OCI-LY1 (cell line): ENCODE measurements around the gene ZNF235.

ENCODE experiments used
- H2AFZ ChIP-seq: fragments of 200-600 bp; sonication (generic), shearing (Covaris generic); 2 replicates; pipeline ENCODE4 v1.6.0; 2014; ENCODE audit warnings: antibody characterized with exemption, mild to moderate bottlenecking, low read length
- H3F3A ChIP-seq: fragments of 200-600 bp; sonication (generic), shearing (Covaris generic); 2 replicates; pipeline ENCODE4 v1.6.0; 2014; ENCODE audit warnings: mild to moderate bottlenecking, antibody characterized with exemption, low read length, moderate library complexity; ENCODE audit not compliant: insufficient read depth
- H3K27ac ChIP-seq: fragments of 200-600 bp; sonication (generic); 2 replicates; pipeline ENCODE4 v1.5.1; 2014; ENCODE audit warnings: low read length, mixed run types, mild to moderate bottlenecking, low read depth; ENCODE audit not compliant: poor library complexity, severe bottlenecking
- H3K27me3 ChIP-seq: fragments of 200-600 bp; sonication (generic); 2 replicates; pipeline ENCODE4 v1.6.0; 2014; ENCODE audit warnings: antibody characterized with exemption, mild to moderate bottlenecking, low read length, moderate library complexity; ENCODE audit not compliant: insufficient read depth
- H3K36me3 ChIP-seq: fragments of 200-600 bp; sonication (generic); 2 replicates; pipeline ENCODE4 v1.6.1; 2014; ENCODE audit warnings: mild to moderate bottlenecking, antibody characterized with exemption, low read length, moderate library complexity, mixed read lengths; ENCODE audit not compliant: insufficient read depth
- H3K4me1 ChIP-seq: fragments of 200-600 bp; sonication (generic); 2 replicates; pipeline ENCODE4 v1.5.1; 2014; ENCODE audit warnings: mild to moderate bottlenecking, low read length, moderate library complexity; ENCODE audit not compliant: insufficient read depth, severe bottlenecking
- H3K4me2 ChIP-seq: fragments of 200-600 bp; sonication (generic), shearing (Covaris generic); 2 replicates; pipeline ENCODE4 v1.6.1; 2014; ENCODE audit warnings: low read length
- H3K4me3 ChIP-seq: fragments of 200-600 bp; sonication (generic); 2 replicates; pipeline ENCODE4 v1.5.1; 2014; ENCODE audit warnings: low read length, low read depth, mild to moderate bottlenecking, mixed read lengths; ENCODE audit not compliant: poor library complexity, severe bottlenecking
- H3K79me2 ChIP-seq: fragments of 200-600 bp; shearing (Covaris generic); 2 replicates; pipeline ENCODE4 v1.6.1; 2016; ENCODE audit warnings: mixed run types, low read length, mixed read lengths; ENCODE audit not compliant: insufficient read depth
- H3K9ac ChIP-seq: fragments of 200-600 bp; sonication (generic), shearing (Covaris generic); 2 replicates; pipeline ENCODE4 v1.6.1; 2014; ENCODE audit warnings: mild to moderate bottlenecking, low read length, mixed read lengths
- H3K9me2 ChIP-seq: fragments of 200-600 bp; sonication (generic), shearing (Covaris generic); 2 replicates; pipeline ENCODE4 v1.6.1; 2014; ENCODE audit warnings: low read depth, mild to moderate bottlenecking, low read length, mixed read lengths
- H3K9me3 ChIP-seq: fragments of 200-600 bp; shearing (Covaris generic); 2 replicates; pipeline ENCODE4 v1.6.1; 2014; ENCODE audit warnings: low read length, mixed read lengths
- H4K20me1 ChIP-seq: fragments of 200-600 bp; sonication (generic), shearing (Covaris generic); 2 replicates; pipeline ENCODE4 v1.6.0; 2016; ENCODE audit warnings: mild to moderate bottlenecking, low read length; ENCODE audit not compliant: insufficient read depth
- CTCF ChIP-seq: fragments of 200-600 bp; sonication (generic), shearing (Covaris generic); IDR thresholded peaks from 2 replicates; pipeline ENCODE4 v1.5.1; 2017; ENCODE audit warnings: mild to moderate bottlenecking, antibody characterized with exemption, low read length, moderate library complexity, mixed read lengths
- EZH2 ChIP-seq: fragments of 200-600 bp; sonication (generic), shearing (Covaris generic); IDR thresholded peaks from 2 replicates; pipeline ENCODE4 v1.8.0; 2017; ENCODE audit warnings: borderline replicate concordance, mixed run types, mild to moderate bottlenecking, antibody characterized with exemption, low read length, moderate library complexity, mixed read lengths

Gene ZNF235

GRCh38 chr19:44303320-44303719, 1.5 kb downstream of the ZNF235 start:
- peaks cover 4% of the 10 kb centered on the region for H3K4me1 ChIP-seq
- no peak overlapping the region for H3K4me3 ChIP-seq
- no peaks in the 10 kb centered on the region for H3K9me2 ChIP-seq
- no peaks in the 10 kb centered on the region for H3K27me3 ChIP-seq
- no peaks in the 10 kb centered on the region for H3K36me3 ChIP-seq
- no peaks in the 10 kb centered on the region for H4K20me1 ChIP-seq
- H3K79me2 ChIP-seq, result no peaks in the 10 kb centered on the region
- H3K4me2 ChIP-seq, result no peak overlapping the region
- H2AFZ ChIP-seq, result no peak overlapping the region
- no peak for TF ChIP-seq EZH2
- TF ChIP-seq CTCF, result no peak
- H3F3A ChIP-seq, result no peaks in the 10 kb centered on the region
- H3K9me3 ChIP-seq, result no peaks in the 10 kb centered on the region
- no peak overlapping the region for H3K9ac ChIP-seq
- no peak overlapping the region for H3K27ac ChIP-seq

GRCh38 chr19:44284968-44285367, 19.9 kb downstream of the ZNF235 start:
- no peaks in the 10 kb centered on the region for H3K4me1 ChIP-seq
- peaks cover 22% of the 10 kb centered on the region for H3K36me3 ChIP-seq
- no peak overlapping the region for H3K9ac ChIP-seq
- H3F3A ChIP-seq, result no peaks in the 10 kb centered on the region
- H3K4me3 ChIP-seq, result no peak overlapping the region
- no peaks in the 10 kb centered on the region for H3K79me2 ChIP-seq
- H3K9me2 ChIP-seq, result no peaks in the 10 kb centered on the region
- 0 out of 2 replicates have a peak, but pooled peaks cover 2% of the 10 kb centered on the region for H3K9me3 ChIP-seq
- H3K4me2 ChIP-seq, result no peak overlapping the region
- TF ChIP-seq CTCF (no peak), EZH2 (no peak)
- no peak overlapping the region for H3K27ac ChIP-seq
- H2AFZ ChIP-seq, result no peak overlapping the region
- no peaks in the 10 kb centered on the region for H3K27me3 ChIP-seq
- H4K20me1 ChIP-seq, result no peaks in the 10 kb centered on the region

- H3K27ac ChIP-seq, result no peak overlapping the region
- no peaks in the 10 kb centered on the region for H3K79me2 ChIP-seq
- peaks cover 2% of the 10 kb centered on the region for H3K36me3 ChIP-seq
- TF ChIP-seq EZH2, result no peak
- no peak for TF ChIP-seq CTCF
- H3K4me3 ChIP-seq, result no peak overlapping the region
- no peaks in the 10 kb centered on the region for H4K20me1 ChIP-seq
- no peak overlapping the region for H3K9ac ChIP-seq
- no peak overlapping the region for H2AFZ ChIP-seq
- H3K4me1 ChIP-seq, result no peaks in the 10 kb centered on the region
- no peaks in the 10 kb centered on the region for H3F3A ChIP-seq
- H3K4me2 ChIP-seq, result no peak overlapping the region
- no peaks in the 10 kb centered on the region for H3K27me3 ChIP-seq
- no peaks in the 10 kb centered on the region for H3K9me2 ChIP-seq
- H3K9me3 ChIP-seq, result peaks cover 3% of the 10 kb centered on the region; the same call in 1 of the 2 replicates
Observed at GRCh38 chr19:44282846-44283245, 22.0 kb downstream of the ZNF235 start.
